Measurements from ENCODE around the gene MAPK7. TPM values are rescaled to one million over a fixed set of nuclear protein-coding genes. Genes with fewer than 3 reads are reported as not detected.

Gene MAPK7
- total RNA-seq, 1 donor from 2014 or later = 22.6 TPM

Other genes with a start within 250 kb of the MAPK7 start
- 7.9 and 10.2 TPM in 2 replicates for gene EPN2, start 141.1 kb upstream of the MAPK7 start, total RNA-seq
- gene B9D1, start 15.8 kb upstream of the MAPK7 start, total RNA-seq = 6.1 and 6.3 TPM in 2 replicates
- not detected in 2 replicates for gene MFAP4, start 8.7 kb downstream of the MAPK7 start, total RNA-seq
- 0.40 TPM in 1 of 2 replicates, not detected in the other for gene RNF112, start 32.7 kb downstream of the MAPK7 start, total RNA-seq
- gene SLC47A1, start 155.4 kb downstream of the MAPK7 start, total RNA-seq = not detected in 2 replicates